Fibroblast of lung (primary cell): ENCODE measurements around the gene BMP7. TPM values are rescaled to one million over a fixed set of nuclear protein-coding genes. Genes with fewer than 3 reads are reported as not detected.

Experiments used
- DNase-seq, 2 donors: peaks; one replicate each; pipeline versions ENCODE4 v3.0.0 to v3.0.0-alpha.2; 2010; ENCODE audit warnings: low read depth in 2 of 2
- H2AFZ ChIP-seq: 2 replicates; pipeline ENCODE4 v1.5.1; 2012; ENCODE audit warnings: low read length, control low read depth, inconsistent platforms
- H3K27ac ChIP-seq: 2 replicates; pipeline ENCODE4 v1.5.1; 2011; ENCODE audit warnings: low read length, control low read depth; ENCODE audit not compliant: insufficient read depth
- H3K27me3 ChIP-seq: 2 replicates; pipeline ENCODE4 v1.5.1; 2011; ENCODE audit warnings: mild to moderate bottlenecking, low read length; ENCODE audit not compliant: control insufficient read depth, insufficient read depth
- H3K36me3 ChIP-seq: 2 replicates; pipeline ENCODE4 v1.5.1; 2011; ENCODE audit warnings: low read length; ENCODE audit not compliant: control insufficient read depth, insufficient read depth
- H3K4me1 ChIP-seq: 2 replicates; pipeline ENCODE4 v1.5.1; 2011; ENCODE audit warnings: low read length; ENCODE audit not compliant: control insufficient read depth, insufficient read depth; ENCODE audit errors: extremely low read depth
- H3K4me2 ChIP-seq: 2 replicates; pipeline ENCODE4 v1.5.1; 2011; ENCODE audit warnings: low read length, control low read depth; ENCODE audit not compliant: insufficient read depth; ENCODE audit errors: extremely low read depth
- H3K4me3 ChIP-seq, 4 experiments: fragments of 200-600 bp in 1 of 4; sonication (generic) in 1 of 4; replicated peaks in 1 of 4; 2 replicates each; pipeline ENCODE4 v1.5.1; 2011 to 2016; ENCODE audit warnings: low read length in 4 of 4, low read depth in 3 of 4, mild to moderate bottlenecking in 3 of 4, control low read depth in 2 of 4, inconsistent platforms in 1 of 4, mixed read lengths in 1 of 4; ENCODE audit not compliant: insufficient read depth in 1 of 4; ENCODE audit errors: control extremely low read depth in 1 of 4
- H3K79me2 ChIP-seq: 2 replicates; pipeline ENCODE4 v1.5.1; 2012; ENCODE audit warnings: mild to moderate bottlenecking, low read length, inconsistent platforms; ENCODE audit not compliant: control insufficient read depth, insufficient read depth
- H3K9ac ChIP-seq: 2 replicates; pipeline ENCODE4 v1.5.1; 2011; ENCODE audit warnings: mild to moderate bottlenecking, low read length, control low read depth; ENCODE audit not compliant: insufficient read depth
- H3K9me3 ChIP-seq: 2 replicates; pipeline ENCODE4 v1.5.1; 2012; ENCODE audit warnings: low read depth, low read length; ENCODE audit not compliant: control insufficient read depth, insufficient read depth
- H4K20me1 ChIP-seq: 2 replicates; pipeline ENCODE4 v1.5.1; 2011; ENCODE audit warnings: low read length; ENCODE audit not compliant: control insufficient read depth, insufficient read depth; ENCODE audit errors: extremely low read depth
- CTCF ChIP-seq, 2 donors: IDR thresholded peaks in 1 of 2; conservative IDR thresholded peaks in 1 of 2; 1 replicate in 1 of 2; 2 replicates in 1 of 2; pipeline ENCODE4 v1.5.1; 2011 to 2012; ENCODE audit warnings: low read length in 2 of 2, control low read depth in 1 of 2, inconsistent platforms in 1 of 2, low read depth in 1 of 2, mild to moderate bottlenecking in 1 of 2
- EZH2 ChIP-seq: IDR thresholded peaks from 2 replicates; pipeline ENCODE4 v1.5.1; 2012; ENCODE audit warnings: low read length, control low read depth, mild to moderate bottlenecking; ENCODE audit errors: missing control alignments
- polyA plus RNA-seq, 2 donors: library from polyadenylated mRNA; depleted of rRNA in 1 of 2; stranded (reverse) in 1 of 2; unstranded in 1 of 2; fragments of >200 nt; gene quantifications; 2 replicates each; pipeline ENCODE4 v1.2.1, GENCODE V29; 2011 to 2012; ENCODE audit warnings: missing spikeins in 1 of 2
- total RNA-seq: library from RNA; depleted of rRNA; stranded (reverse); fragments of >200 nt; gene quantifications from 2 replicates; pipeline ENCODE4 v1.2.1, GENCODE V29; 2014

Gene BMP7
- total and polyA plus RNA-seq, 2 donors (not counting 1 experiment from before 2014, with no cell fraction given), result not detected

DNA sequence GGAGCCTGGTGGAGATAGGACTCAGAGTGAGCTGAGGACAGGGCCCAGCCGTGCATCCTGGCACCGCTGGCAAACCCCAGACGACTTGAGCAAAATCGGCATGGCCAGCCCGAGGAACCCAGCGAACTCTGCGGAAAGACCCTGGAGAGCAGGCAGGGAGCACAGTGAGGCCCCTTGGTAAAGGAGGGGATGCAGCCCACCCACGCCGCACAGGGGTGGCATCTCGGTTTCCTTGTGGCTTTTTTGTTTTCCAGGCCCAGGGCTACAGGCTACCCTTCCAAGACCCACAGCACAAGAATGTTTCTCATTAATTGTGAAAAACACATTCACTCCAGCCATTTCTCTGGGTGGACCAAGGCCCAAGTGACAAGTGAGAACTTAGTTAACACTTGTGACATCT is 71.4 kb downstream of the BMP7 start:
- Histone ChIP-seq H4K20me1 (no peaks in the 10 kb centered on the region), H3K79me2 (no peaks in the 10 kb centered on the region), H3K27ac (no peak overlapping the region), H3K9ac (no peak overlapping the region), H2AFZ (no peak overlapping the region), H3K4me1 (no peaks in the 10 kb centered on the region), H3K9me3 (no peaks in the 10 kb centered on the region), H3K27me3 (no peaks in the 10 kb centered on the region), H3K4me2 (no peak overlapping the region), H3K4me3 (no peak overlapping the region), H3K36me3 (no peaks in the 10 kb centered on the region)
- DNase-seq, result no peak
- TF ChIP-seq EZH2 (no peak), CTCF (conservative IDR thresholded peaks at IDR 0.05 in 1 of 2, IDR thresholded peaks at IDR 0.05 in 1 of 2; ENCODE audit: low read depth in 1 of 2, low read length in 2 of 2) (no peak)

DNA sequence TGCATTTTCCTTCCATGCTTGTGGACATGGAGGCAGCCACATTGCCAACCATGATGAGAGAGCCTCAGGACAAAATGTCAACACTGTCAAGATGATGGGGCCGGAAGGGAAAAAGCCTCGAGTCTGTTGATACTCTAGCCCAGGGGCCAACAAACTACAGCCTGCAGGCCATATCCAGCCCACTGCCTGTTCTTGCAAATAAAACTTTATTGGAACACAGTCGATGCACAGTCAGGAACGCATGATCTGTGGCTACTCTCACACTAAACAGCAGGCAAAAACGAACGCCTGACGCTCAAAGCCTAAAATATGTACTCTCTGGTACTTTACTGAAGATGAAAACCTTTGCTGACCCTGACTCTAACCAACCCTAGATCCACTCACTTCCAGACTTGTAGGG is 72.3 kb downstream of the BMP7 start:
- no peak overlapping the region for H3K4me2 ChIP-seq
- H2AFZ ChIP-seq, result no peak overlapping the region
- H3K9me3 ChIP-seq, result no peaks in the 10 kb centered on the region
- no peak overlapping the region for H3K4me3 ChIP-seq
- H3K79me2 ChIP-seq, result no peaks in the 10 kb centered on the region
- H3K36me3 ChIP-seq, result no peaks in the 10 kb centered on the region
- TF ChIP-seq EZH2 (no peak), CTCF (conservative IDR thresholded peaks at IDR 0.05 in 1 of 2, IDR thresholded peaks at IDR 0.05 in 1 of 2; ENCODE audit: low read depth in 1 of 2, low read length in 2 of 2) (no peak)
- H3K9ac ChIP-seq, result no peak overlapping the region
- no peak for DNase-seq
- no peaks in the 10 kb centered on the region for H3K4me1 ChIP-seq
- no peaks in the 10 kb centered on the region for H4K20me1 ChIP-seq
- H3K27ac ChIP-seq, result no peak overlapping the region
- H3K27me3 ChIP-seq, result no peaks in the 10 kb centered on the region

GRCh38 chr20:57193094-57193493 is 73.3 kb downstream of the BMP7 start:
- Histone ChIP-seq H3K4me2 (no peak overlapping the region), H3K36me3 (no peaks in the 10 kb centered on the region), H3K27ac (no peak overlapping the region), H4K20me1 (no peaks in the 10 kb centered on the region), H3K4me1 (no peaks in the 10 kb centered on the region), H3K9ac (no peak overlapping the region), H3K9me3 (no peaks in the 10 kb centered on the region), H2AFZ (no peak overlapping the region), H3K27me3 (no peaks in the 10 kb centered on the region), H3K4me3 (no peak overlapping the region), H3K79me2 (no peaks in the 10 kb centered on the region)
- DNase-seq, result no peak
- no peak for TF ChIP-seq CTCF (conservative IDR thresholded peaks at IDR 0.05 in 1 of 2, IDR thresholded peaks at IDR 0.05 in 1 of 2; ENCODE audit: low read depth in 1 of 2, low read length in 2 of 2)
- TF ChIP-seq EZH2, result no peak
